A673 (cell line): ENCODE measurements around the gene TRPC6. TPM values are rescaled to one million over a fixed set of nuclear protein-coding genes. Genes with fewer than 3 reads are reported as not detected.

ENCODE experiments used
- BruUV-seq: library from RNA; stranded (reverse); fragments of 400-500 nt; replicated peaks from 2 replicates; lab custom pipeline; 2021; lab: Mats Ljungman, UMichigan
- CTCF ChIA-PET: fragments of 300-600 bp; sonication (Branson Sonifier 250); formaldehyde crosslinking; loops from one replicate; lab custom pipeline; 2022; ENCODE audit warnings: antibody characterized with exemption; lab: Charles Lee
- POLR2A ChIA-PET: fragments of 300-600 bp; sonication (Branson Sonifier 250); formaldehyde crosslinking; loops from one replicate; lab custom pipeline; 2022; ENCODE audit warnings: antibody characterized with exemption; ENCODE audit not compliant: low non-redundant PET; lab: Charles Lee
- DNase-seq: peaks from one replicate; pipeline ENCODE4 v3.0.0-alpha.2; 2015; ENCODE audit warnings: low spot score
- H3K27ac ChIP-seq: fragments of 200-600 bp; sonication (generic); 2 replicates; pipeline ENCODE4 v1.5.1; 2016; ENCODE audit warnings: mixed run types, low read depth, mild to moderate bottlenecking, mixed read lengths, antibody characterized with exemption, low read length; ENCODE audit not compliant: poor library complexity, severe bottlenecking
- H3K27me3 ChIP-seq: fragments of 200-600 bp; sonication (generic); replicated peaks from 2 replicates; pipeline ENCODE4 v1.6.1; 2017; ENCODE audit warnings: mixed run types, low read depth, mild to moderate bottlenecking, mixed read lengths, antibody characterized with exemption, low read length; ENCODE audit not compliant: insufficient read depth, poor library complexity
- H3K36me3 ChIP-seq: fragments of 200-600 bp; sonication (generic); 2 replicates; pipeline ENCODE4 v1.6.1; 2016; ENCODE audit warnings: mixed run types, mild to moderate bottlenecking, mixed read lengths, antibody characterized with exemption, low read length; ENCODE audit not compliant: insufficient read depth, poor library complexity, severe bottlenecking
- H3K4me1 ChIP-seq: fragments of 200-600 bp; sonication (generic); 2 replicates; pipeline ENCODE4 v1.6.1; 2017; ENCODE audit warnings: mixed run types, mild to moderate bottlenecking, mixed read lengths, antibody characterized with exemption, low read length; ENCODE audit not compliant: insufficient read depth, poor library complexity, severe bottlenecking
- H3K4me3 ChIP-seq: fragments of 200-600 bp; sonication (generic); 2 replicates; pipeline ENCODE4 v1.5.1; 2016; ENCODE audit warnings: low read depth, mixed run types, mild to moderate bottlenecking, mixed read lengths, low read length; ENCODE audit not compliant: poor library complexity, severe bottlenecking
- H3K9me3 ChIP-seq: fragments of 200-600 bp; sonication (generic); 2 replicates; pipeline ENCODE4 v1.6.1; 2016; ENCODE audit warnings: mixed run types, low read depth, mild to moderate bottlenecking, mixed read lengths, antibody characterized with exemption, low read length; ENCODE audit not compliant: poor library complexity, severe bottlenecking
- EZH2 ChIP-seq: fragments of 200-600 bp; sonication (generic); IDR thresholded peaks from 2 replicates; pipeline ENCODE4 v1.6.1; 2017; ENCODE audit warnings: borderline replicate concordance, low read depth, mild to moderate bottlenecking, mixed read lengths, antibody characterized with exemption, low read length; ENCODE audit not compliant: poor library complexity, severe bottlenecking
- intact Hi-C: fragments of 100-400 bp; cut with micrococcal nuclease; formaldehyde crosslinking; loops from one replicate; pipeline ENCODE4 v1.10.0; 2022; ENCODE audit not compliant: unreplicated experiment
- microRNA-seq: library from miRNA; unstranded; fragments of <30 nt; microRNA quantifications from one replicate; pipeline ENCODE4 v1.2.0, GENCODE V29; 2021
- total RNA-seq: library from RNA; stranded (reverse); gene quantifications from 2 replicates; pipeline ENCODE4 v1.2.3, GENCODE V29; 2021
- TF ChIP-seq, protein P1 (sequence below): fragments of 300-800, 200-600 bp; sonication (generic); conservative IDR thresholded peaks from 2 replicates; pipeline ENCODE4 v1.5.1; 2017; ENCODE audit warnings: low read depth, mild to moderate bottlenecking, antibody characterized with exemption, low read length, moderate library complexity, mixed read lengths

Gene TRPC6
- total RNA-seq, 1 experiment from 2014 or later = not detected

DNA sequence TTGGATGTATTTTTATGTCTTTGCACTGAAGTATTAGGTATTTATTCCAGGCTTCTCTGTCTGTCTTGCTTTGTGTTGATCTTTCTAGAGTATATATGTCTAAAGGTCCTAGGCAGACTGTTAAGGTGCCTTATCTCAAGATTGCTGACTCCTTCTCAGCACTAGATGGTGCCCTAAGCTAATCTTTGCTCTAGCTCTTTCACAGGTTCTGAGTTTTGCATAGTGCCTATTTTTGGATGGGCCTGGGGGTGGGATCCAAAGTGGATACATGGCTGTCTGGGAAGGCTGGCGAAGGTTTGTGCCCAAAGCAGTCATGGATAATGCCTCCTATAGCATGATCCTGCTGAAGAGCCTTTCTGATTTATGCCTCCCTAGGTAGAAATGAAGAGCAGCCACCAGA is 154.9 kb downstream of the TRPC6 start:
- Histone ChIP-seq H3K36me3 (no peaks in the 10 kb centered on the region), H3K4me3 (no peak overlapping the region), H3K4me1 (no peaks in the 10 kb centered on the region), H3K27ac (no peak overlapping the region), H3K27me3 (no peaks in the 10 kb centered on the region), H3K9me3 (no peaks in the 10 kb centered on the region)
- intact Hi-C loops = no loop called here
- ChIA-PET POLR2A (no interaction called here), CTCF (no interaction called here)
- TF ChIP-seq, protein P1, sequence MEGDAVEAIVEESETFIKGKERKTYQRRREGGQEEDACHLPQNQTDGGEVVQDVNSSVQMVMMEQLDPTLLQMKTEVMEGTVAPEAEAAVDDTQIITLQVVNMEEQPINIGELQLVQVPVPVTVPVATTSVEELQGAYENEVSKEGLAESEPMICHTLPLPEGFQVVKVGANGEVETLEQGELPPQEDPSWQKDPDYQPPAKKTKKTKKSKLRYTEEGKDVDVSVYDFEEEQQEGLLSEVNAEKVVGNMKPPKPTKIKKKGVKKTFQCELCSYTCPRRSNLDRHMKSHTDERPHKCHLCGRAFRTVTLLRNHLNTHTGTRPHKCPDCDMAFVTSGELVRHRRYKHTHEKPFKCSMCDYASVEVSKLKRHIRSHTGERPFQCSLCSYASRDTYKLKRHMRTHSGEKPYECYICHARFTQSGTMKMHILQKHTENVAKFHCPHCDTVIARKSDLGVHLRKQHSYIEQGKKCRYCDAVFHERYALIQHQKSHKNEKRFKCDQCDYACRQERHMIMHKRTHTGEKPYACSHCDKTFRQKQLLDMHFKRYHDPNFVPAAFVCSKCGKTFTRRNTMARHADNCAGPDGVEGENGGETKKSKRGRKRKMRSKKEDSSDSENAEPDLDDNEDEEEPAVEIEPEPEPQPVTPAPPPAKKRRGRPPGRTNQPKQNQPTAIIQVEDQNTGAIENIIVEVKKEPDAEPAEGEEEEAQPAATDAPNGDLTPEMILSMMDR = peak; percentile 57
- no peak for TF ChIP-seq EZH2
- BruUV-seq = no TSS peak
- peak; percentile 59 for DNase-seq

GRCh38 chr11:101407324-101407723 is 176.5 kb downstream of the TRPC6 start:
- intact Hi-C loops = no loop called here
- DNase-seq = no peak
- TF ChIP-seq EZH2 = no peak
- TF ChIP-seq, protein P1 = no peak
- ChIA-PET POLR2A (interaction anchor here (0.6 kb wide), 1 partner anchor 182 kb away, joined by 4 read pairs; no protein-coding TSS in a partner anchor), CTCF (no interaction called here)
- Histone ChIP-seq H3K36me3 (no peaks in the 10 kb centered on the region), H3K27ac (no peak overlapping the region), H3K9me3 (no peaks in the 10 kb centered on the region), H3K27me3 (peaks cover 5% of the 10 kb centered on the region), H3K4me1 (no peaks in the 10 kb centered on the region), H3K4me3 (no peak overlapping the region)
- BruUV-seq = no TSS peak

Small RNA genes within 50 kb of the gene (microRNA-seq; reads per million reads assigned to microRNA genes)
- not detected for gene MIR3920
